ENCODE results near the gene BYSL.
A peak's percentile ranks its signal among the peaks of the same experiment; 100 is the strongest.

BYSL gene

DNA sequence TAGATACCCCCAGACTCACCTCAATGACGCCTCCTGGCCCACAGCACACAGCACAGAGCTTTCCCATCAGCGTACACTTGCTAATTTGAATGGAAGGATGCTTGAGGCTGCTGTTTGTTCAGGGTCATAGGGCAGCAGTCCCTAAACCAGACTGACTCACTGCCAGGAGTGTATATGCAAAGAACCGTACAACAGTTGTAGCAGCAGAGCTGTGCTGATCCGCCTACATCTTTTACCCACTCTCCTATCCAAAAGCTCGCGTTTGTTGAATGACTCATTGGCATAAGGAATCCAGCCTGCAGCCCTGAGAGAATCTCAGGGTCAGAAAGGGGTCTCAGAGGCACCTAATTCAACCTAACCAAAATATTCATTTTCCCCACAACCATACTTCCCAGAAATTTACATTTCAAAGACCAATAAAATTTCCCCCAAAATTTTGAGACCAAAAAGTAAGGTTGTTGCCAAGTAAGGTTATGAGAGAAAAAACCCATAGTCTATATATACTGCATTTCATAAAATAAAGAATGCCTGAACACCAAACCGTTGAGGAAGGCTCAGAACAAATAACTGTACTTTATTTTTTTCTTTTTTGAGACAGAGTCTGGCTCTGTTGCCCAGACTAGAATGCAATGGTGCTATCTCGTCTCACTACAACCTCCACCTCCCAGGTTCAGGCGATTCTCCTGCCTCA lies 55.6 kb downstream of the BYSL start:
- DNase-seq (ENCODE audit: low read depth): peak; percentile 86

All from non-pigmented ciliary epithelial cell (primary cell).